ENCODE measurements around the gene SIPA1L2. TPM values are rescaled to one million over a fixed set of nuclear protein-coding genes. Genes with fewer than 3 reads are reported as not detected.

SIPA1L2 gene
- total RNA-seq, 2 experiments from 2014 or later, result 1.8 to 1.9 TPM

GRCh38 chr1:232630894-232631195 is 912 bp upstream of the SIPA1L2 start:
- Histone ChIP-seq H3K4me3 (ENCODE audit: low read length) (peak overlapping the region; percentile 71), H3K36me3 (ENCODE audit: insufficient read depth, low read length) (no peaks in the 10 kb centered on the region), H3K27me3 (ENCODE audit: control insufficient read depth in 1 of 2, insufficient read depth in 2 of 2, low read length in 2 of 2) (peaks cover 6 to 19% of the 10 kb centered on the region in 2 experiments), H3K27ac (ENCODE audit: low read depth in 1 of 2, low read length in 2 of 2) (no peak overlapping the region), H3K9me3 (ENCODE audit: control insufficient read depth in 1 of 2, insufficient read depth in 1 of 2, low read length in 2 of 2) (no peaks in the 10 kb centered on the region), H3K4me1 (ENCODE audit: insufficient read depth, low read length) (peaks cover 18% of the 10 kb centered on the region)
- DNase-seq, result no peak
- Mint-ChIP-seq H3K27me3 (peaks cover 43% of the 10 kb centered on the region), H3K27ac (no peak overlapping the region), H3K4me3 (peak overlapping the region; percentile 93), H3K36me3 (ENCODE audit: low read depth) (peaks cover 6% of the 10 kb centered on the region), H3K4me1 (ENCODE audit: low read depth) (peaks cover 29% of the 10 kb centered on the region), H3K9me3 (no peaks in the 10 kb centered on the region)
- intact Hi-C loops (cut with DNase I, micrococcal nuclease), result loop anchor here (1.0 to 10.0 kb wide), 2 partner anchors 394 to 1106 kb away; partner anchors contain the start of gene TSNAX (in 1 of the 2)
- peak; percentile 4 for TF ChIP-seq CTCF (IDR thresholded peaks at IDR 0.05)
- ChIA-PET CTCF (no interaction called here), POLR2A (no interaction called here)
- no peak for ATAC-seq (ENCODE audit: poor library complexity)

GRCh38 chr1:232629250-232630046 is 485 bp downstream of the SIPA1L2 start:
- Mint-ChIP-seq H3K36me3 (ENCODE audit: low read depth) (peaks cover 6% of the 10 kb centered on the region), H3K27ac (peak overlapping the region; percentile 42), H3K4me3 (peak overlapping the region; percentile 93), H3K4me1 (ENCODE audit: low read depth) (peaks cover 29% of the 10 kb centered on the region), H3K9me3 (no peaks in the 10 kb centered on the region), H3K27me3 (peaks cover 39% of the 10 kb centered on the region)
- peak in 7 of 14 experiments; percentile 1 to 45 (median 25) for DNase-seq
- peaks cover 18% of the 10 kb centered on the region for H3K4me1 ChIP-seq (ENCODE audit: insufficient read depth, low read length)
- peak; percentile 15 for ATAC-seq (ENCODE audit: poor library complexity)
- H3K4me3 ChIP-seq (ENCODE audit: low read length), result peak overlapping the region; percentile 52
- no peak for TF ChIP-seq CTCF (IDR thresholded peaks at IDR 0.05)
- H3K9me3 ChIP-seq (ENCODE audit: control insufficient read depth in 1 of 2, insufficient read depth in 1 of 2, low read length in 2 of 2), result no peaks in the 10 kb centered on the region
- intact Hi-C loops (cut with DNase I, micrococcal nuclease), result loop anchor here (1.0 to 10.0 kb wide), 2 partner anchors 396 to 1105 kb away; partner anchors contain the start of gene TSNAX (in 1 of the 2)
- H3K27me3 ChIP-seq (ENCODE audit: control insufficient read depth in 1 of 2, insufficient read depth in 2 of 2, low read length in 2 of 2), result peaks cover 6 to 19% of the 10 kb centered on the region in 2 experiments
- no peak overlapping the region for H3K27ac ChIP-seq (ENCODE audit: low read depth in 1 of 2, low read length in 2 of 2)
- ChIA-PET CTCF (no interaction called here), POLR2A (interaction anchor here (0.5 kb wide), 1 partner anchor 708 kb away, joined by 3 read pairs; no protein-coding TSS in a partner anchor)
- H3K36me3 ChIP-seq (ENCODE audit: insufficient read depth, low read length), result no peaks in the 10 kb centered on the region

- Mint-ChIP-seq H3K4me1 (ENCODE audit: low read depth) (peaks cover 29% of the 10 kb centered on the region), H3K27me3 (peaks cover 39% of the 10 kb centered on the region), H3K9me3 (no peaks in the 10 kb centered on the region), H3K4me3 (peak overlapping the region; percentile 93), H3K27ac (no peak overlapping the region), H3K36me3 (ENCODE audit: low read depth) (peaks cover 6% of the 10 kb centered on the region)
- POLR2A ChIA-PET, result interaction anchor here (0.5 to 1.1 kb wide), 2 partner anchors 295 to 520 kb away, joined by 4 to 5 read pairs; no protein-coding TSS in a partner anchor
- H3K36me3 ChIP-seq (ENCODE audit: insufficient read depth, low read length), result no peaks in the 10 kb centered on the region
- peaks cover 6 to 19% of the 10 kb centered on the region in 2 experiments for H3K27me3 ChIP-seq (ENCODE audit: control insufficient read depth in 1 of 2, insufficient read depth in 2 of 2, low read length in 2 of 2)
- peak overlapping the region; percentile 52 for H3K4me3 ChIP-seq (ENCODE audit: low read length)
- H3K9me3 ChIP-seq (ENCODE audit: control insufficient read depth in 1 of 2, insufficient read depth in 1 of 2, low read length in 2 of 2), result no peaks in the 10 kb centered on the region
- H3K27ac ChIP-seq (ENCODE audit: low read depth in 1 of 2, low read length in 2 of 2), result no peak overlapping the region
- intact Hi-C loops (cut with DNase I, micrococcal nuclease), result no loop called here
- peak in 2 of 14 experiments; percentile 27 to 32 for DNase-seq
- ATAC-seq (ENCODE audit: poor library complexity), result no peak
- peaks cover 18% of the 10 kb centered on the region for H3K4me1 ChIP-seq (ENCODE audit: insufficient read depth, low read length)
- TF ChIP-seq CTCF (IDR thresholded peaks at IDR 0.05), result peak; percentile 8
- CTCF ChIA-PET, result interaction anchor here (0.8 to 1.4 kb wide), 3 partner anchors 16 to 762 kb away, joined by 3 to 5 read pairs (median 3); no protein-coding TSS in a partner anchor
Observed at GRCh38 chr1:232628335-232629249, 1.3 kb downstream of the SIPA1L2 start.

Measured in CD4-positive, alpha-beta T cell (primary cell).